Fibroblast of peridontal ligament (primary cell): ENCODE results near the gene SLC16A8.
"Not testable (repeated sequence)": the region's sequence is repeated elsewhere in the genome, so short reads cannot be mapped to it uniquely, and the experiment has no call there.

Source experiments
- DNase-seq: peaks from one replicate; pipeline ENCODE4 v3.0.0-alpha.2; 2010; ENCODE audit errors: extremely low read depth

The SLC16A8 gene, protein sequence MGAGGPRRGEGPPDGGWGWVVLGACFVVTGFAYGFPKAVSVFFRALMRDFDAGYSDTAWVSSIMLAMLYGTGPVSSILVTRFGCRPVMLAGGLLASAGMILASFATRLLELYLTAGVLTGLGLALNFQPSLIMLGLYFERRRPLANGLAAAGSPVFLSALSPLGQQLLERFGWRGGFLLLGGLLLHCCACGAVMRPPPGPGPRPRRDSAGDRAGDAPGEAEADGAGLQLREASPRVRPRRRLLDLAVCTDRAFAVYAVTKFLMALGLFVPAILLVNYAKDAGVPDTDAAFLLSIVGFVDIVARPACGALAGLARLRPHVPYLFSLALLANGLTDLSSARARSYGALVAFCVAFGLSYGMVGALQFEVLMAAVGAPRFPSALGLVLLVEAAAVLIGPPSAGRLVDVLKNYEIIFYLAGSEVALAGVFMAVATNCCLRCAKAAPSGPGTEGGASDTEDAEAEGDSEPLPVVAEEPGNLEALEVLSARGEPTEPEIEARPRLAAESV

DNA sequence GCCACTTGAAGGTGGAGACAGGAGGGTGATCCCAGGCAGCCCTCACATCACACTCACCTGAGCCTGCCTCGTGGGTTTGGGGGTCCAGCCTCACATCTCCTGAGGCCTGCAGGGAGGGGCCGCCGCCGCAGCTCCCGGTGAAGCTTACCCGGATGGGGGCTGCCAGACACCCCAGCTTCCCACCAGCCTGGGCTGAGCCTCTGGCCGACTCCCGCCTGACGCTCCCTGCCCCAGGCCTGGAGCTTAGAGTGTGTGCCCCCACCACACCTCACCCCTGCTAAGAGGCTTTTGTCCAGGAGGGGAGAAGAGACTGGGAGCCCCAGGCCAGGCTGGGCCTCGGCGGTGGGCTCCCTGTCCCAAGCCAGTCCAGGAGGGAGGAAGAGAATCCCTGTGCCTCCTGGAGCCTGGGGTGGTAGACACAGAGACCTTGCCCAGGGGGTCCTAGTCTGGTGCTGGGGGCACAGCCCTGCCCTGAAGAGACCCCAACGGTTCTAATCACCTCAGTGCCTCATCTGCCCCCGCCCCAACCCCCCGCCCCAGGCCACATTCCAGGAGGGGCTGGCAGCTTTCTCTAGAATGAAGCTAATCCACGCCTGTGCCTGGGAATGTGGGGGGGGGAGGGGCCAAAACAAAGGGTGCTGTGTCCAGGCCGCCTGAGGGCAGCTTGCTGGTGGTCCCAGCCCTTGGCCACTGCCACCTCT is at the start of gene SLC16A8:
SLC16A8 (minus strand) TSS at position 254 of the 701 bp plus-strand sequence. CDS start 1,311 bp downstream, outside the sequence.
- DNase-seq: no peak

DNA sequence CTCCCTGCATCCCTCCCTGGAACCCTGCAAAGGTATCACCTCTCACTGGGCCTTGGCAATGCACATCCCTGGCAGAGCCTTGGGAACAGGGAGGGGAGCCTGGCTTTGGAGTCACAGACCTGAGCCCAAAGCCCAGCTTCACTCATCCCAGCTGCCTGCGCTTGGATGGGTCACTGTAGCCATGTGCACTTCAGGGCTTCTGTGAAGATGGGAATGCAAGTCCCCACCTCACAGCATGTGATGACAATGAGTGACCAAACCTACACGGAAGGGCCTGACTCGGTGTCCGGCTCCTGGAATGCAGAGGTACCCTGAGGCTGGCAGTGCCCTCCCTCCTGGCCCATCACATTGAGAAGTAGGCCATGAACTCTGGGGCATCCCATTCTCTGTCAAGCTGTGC is 49.3 kb upstream of the SLC16A8 start:
- DNase-seq: no peak

DNA sequence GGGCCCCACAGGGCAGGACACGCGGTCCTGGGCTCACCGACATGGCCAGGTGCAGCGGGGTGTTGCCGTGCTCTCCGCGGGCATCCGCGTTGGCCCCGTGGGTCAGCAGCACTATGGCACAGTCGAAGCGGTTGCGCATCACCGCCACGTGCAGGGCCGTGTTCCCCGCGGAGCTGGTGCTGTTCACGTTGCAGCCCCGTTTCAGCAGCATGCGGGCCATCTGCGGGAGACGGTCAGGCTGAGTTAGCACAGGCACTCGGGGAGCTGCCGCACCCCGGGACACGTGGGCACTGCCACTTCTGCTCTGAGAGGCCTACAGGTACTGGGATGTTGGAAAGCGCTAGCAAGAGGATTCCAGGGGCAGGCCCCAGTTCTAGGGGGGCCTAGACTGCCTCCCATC is 48.8 kb upstream of the SLC16A8 start:
- no peak for DNase-seq

DNA sequence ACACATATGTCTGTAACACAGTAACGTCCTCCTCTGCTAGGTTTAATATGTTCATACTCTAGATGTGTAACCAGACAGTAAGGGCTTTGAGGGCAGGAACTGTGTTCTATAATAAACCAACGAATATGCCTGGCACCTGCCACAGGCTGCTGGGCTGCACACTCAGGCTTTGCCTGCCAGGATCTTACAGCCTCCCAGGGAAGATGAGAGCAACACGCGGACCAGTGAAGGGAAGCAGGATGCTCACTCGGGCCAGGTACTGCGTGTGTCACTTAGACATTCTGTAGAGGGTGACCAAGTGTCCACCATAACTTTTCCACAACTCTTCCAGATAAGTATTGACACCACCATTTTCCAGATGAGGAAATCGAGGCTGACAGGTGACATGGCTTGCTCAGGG is 48.2 kb upstream of the SLC16A8 start:
- no peak for DNase-seq

DNA sequence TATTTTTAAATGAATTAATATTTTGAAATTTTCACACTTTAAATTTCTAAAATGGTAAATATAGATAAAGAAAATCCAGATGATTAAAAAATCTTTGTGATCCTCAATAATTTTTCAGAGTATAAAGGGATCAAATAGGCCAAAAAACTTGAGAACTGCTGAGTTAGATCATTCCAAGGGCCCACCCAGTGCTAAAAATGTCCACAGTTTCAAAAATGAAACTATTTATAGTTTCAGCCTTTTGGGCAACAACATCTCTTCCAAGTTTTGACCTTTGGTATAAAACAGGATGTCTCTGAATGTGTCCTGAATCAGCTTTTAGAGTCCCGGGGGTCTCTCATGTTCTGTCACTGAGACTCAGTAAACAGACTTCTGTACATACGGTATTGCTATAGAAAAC is 47.4 kb upstream of the SLC16A8 start:
- peak; percentile 27 for DNase-seq

DNA sequence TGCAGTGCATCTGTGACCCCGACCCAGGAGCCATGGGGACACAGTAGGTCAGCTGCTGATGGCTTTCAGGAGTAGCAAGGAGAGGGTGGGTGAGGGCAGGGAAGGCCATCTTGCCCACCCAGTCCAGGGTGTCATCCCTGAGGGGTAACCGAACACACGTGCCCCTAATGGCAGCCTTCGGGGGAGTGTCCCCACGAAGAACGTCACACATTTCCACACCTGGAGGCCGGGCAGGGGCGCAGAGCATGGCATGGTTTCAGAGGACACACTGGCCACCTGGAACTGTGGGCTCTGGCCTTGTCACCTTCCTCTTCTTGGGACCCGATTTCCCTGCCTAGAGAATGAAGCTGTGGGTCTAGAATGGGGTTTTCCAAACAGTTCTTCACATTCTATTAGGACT is 45.9 kb upstream of the SLC16A8 start:
- DNase-seq: no peak

DNA sequence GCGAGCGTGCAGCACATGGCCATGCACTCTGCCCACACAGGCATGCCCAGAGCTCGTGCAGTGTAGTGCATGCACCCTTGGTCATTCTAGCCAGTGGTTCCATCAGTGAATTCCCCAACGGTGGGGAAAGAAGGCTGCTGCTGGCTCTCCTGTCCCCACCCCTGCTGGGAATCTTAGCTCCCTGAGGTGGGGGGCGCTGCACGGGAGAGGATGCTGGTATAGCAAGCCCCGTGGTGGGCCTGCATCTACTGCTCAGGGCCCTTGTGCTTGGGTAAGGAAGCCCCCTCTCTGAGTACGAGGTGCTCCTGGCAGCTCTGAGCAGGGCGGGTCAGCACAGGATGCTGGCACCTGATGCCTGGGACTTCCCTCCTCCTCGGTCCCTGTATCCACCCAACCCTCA is 45.0 kb upstream of the SLC16A8 start:
- no peak for DNase-seq

DNA sequence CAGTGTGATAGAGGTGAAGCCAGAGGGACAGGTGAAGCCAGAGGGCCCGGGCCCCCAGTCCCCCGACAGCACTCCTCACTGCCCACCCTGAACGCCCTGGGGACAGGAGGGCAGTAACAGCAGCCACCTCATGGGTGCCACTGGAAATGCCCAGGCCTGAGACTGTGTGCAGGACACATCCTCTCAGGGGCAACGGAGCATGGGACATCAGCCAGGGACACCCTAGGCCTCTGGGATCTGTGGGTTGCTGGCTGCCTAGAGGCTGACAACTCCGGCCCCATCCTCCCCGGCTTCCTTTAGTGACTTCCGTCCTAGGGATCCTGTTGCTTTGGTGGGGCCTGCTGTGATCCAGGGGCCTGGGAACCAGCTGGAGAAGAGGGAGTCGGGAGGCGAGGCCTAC is 43.9 kb upstream of the SLC16A8 start:
- DNase-seq: no peak

DNA sequence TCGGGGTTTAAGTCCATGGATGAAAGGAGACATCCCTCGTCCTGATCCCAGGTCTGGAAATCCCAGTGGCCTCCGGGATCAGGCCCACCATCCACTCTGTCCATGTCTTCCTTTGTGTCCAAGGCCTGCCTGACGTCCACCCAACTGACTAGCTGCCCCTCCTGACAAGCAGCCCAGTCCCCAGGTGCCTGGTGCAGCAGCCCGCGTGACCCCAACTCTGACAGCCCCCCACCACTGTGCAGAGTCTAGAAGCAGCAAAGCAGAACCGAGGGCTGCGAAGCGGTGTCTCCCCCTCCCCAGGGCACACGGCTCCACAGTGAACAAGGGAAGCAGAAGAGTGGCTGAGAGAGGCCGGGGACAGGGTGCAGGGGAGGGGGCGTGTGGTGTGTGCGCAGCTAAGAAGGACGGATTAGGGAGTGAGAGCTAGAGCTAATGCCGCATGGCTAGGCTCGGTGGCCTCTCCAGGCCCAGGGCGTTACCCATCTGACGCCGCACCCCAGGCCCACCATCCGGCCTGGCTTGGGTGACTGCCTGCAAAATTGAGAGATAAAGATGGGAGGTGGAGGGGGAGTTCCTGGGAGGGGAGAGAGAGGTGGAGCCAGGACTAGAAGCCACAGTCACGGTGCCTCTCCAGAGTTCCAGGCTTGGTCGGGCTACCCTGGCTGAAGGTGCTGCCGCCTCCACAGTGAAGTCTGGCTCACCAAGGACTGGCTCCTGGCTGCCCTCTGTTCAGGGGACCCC is 43.1 kb upstream of the SLC16A8 start:
- no peak for DNase-seq

DNA sequence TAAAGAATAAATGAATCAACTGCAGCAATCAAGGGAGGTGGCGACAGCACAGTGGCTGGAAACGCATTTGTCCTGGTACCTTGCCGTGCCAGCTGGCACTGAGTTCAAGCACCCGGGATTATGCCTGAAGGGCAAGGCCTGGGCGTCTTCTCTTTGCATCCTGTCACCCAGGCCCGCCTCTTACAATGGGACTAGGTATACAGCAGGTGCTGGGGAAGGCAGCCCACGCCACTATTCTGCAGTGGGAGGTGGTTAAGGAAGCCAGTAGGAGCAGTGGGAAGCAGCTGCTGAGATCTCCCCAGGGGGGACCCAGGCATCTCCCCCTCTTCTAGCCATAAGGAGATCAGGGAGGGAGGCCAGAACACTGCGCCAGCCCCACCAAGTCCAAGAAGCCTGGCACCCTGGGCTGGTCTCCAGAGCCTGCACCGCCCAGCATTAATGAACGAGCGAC is 41.8 kb upstream of the SLC16A8 start:
- DNase-seq: no peak

DNA sequence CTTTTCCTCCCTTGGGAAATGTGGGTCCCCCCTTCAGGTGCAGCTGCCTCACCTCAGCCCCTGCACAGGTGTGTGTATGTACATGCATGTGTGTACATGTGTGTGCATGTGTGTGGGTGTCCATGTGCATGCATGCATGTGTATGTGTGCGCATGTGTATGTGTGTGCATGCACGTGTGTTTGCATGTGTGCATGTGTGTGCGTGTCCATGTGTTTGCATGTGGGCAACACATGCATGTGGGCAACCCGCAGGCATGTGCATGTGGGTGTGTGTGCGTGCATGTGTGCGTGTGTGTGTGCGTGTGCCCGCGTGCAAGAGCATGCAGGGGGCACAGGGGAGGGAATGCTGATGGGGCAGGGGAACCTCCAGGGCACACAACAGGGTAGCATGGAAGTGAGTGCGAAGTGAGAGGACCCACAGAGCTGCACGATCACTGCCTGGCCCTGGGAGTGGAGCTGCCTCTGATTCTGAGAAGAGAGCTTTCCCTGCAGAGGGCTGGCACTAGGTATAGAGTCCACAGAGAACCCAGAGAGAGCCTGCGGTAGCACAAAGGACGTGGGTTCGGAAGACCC is 41.1 kb upstream of the SLC16A8 start:
- no peak for DNase-seq

DNA sequence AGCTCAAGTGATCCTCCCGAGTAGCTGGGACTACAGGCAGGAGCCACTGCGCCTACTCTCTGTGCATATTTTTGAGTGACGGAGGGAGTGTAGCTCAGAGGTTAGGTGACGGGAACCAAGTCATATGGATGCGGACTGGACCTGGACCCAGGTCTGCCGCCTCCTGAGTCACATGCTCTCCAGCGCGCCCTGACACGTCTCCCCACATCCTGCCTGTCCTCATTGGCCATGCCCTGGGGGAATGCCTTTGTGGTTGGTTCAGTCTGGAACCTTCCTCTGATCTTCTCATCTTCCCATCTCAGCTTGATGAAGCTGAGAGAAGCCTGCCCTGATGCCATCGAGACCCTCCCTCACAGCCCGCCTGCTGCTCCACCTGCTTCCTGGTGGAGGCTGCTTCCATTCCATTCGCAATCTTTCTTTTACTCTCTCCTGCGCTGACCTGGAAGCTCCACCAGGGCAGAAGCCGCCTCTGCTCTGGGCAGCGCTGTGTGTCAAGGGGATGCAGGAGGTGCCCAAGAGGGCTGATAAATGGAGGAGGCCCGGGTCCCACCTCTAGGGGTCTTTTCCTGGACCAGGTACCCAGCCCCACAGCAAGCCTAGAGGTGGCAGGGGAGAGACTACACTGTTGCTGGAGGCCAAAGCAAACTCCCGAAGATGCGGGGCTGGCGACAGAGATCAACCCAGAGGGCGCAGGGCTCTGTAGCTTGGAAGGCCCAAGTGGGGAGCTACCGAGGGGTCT is 40.4 kb upstream of the SLC16A8 start:
- DNase-seq: no peak

DNA sequence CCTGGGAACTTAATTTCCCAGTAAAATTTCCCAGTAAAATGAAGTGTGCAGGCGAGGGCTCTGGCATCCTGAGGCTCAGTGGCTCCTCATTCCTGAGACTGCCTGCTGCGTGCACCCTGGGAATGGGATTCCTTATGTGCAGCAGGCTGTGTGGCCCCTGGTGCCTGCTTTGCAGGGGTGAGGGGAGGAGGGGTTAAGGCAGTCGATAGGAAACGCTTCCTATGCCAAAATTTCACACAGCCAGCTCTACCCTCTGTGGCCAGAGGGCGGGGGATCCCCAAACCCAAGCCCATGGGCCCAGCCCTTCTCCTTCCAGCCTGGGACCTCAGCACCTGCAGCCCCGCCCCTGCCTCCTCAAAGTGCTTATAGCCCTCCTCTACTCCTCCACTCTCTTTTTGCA is 38.6 kb upstream of the SLC16A8 start:
- DNase-seq: no peak

DNA sequence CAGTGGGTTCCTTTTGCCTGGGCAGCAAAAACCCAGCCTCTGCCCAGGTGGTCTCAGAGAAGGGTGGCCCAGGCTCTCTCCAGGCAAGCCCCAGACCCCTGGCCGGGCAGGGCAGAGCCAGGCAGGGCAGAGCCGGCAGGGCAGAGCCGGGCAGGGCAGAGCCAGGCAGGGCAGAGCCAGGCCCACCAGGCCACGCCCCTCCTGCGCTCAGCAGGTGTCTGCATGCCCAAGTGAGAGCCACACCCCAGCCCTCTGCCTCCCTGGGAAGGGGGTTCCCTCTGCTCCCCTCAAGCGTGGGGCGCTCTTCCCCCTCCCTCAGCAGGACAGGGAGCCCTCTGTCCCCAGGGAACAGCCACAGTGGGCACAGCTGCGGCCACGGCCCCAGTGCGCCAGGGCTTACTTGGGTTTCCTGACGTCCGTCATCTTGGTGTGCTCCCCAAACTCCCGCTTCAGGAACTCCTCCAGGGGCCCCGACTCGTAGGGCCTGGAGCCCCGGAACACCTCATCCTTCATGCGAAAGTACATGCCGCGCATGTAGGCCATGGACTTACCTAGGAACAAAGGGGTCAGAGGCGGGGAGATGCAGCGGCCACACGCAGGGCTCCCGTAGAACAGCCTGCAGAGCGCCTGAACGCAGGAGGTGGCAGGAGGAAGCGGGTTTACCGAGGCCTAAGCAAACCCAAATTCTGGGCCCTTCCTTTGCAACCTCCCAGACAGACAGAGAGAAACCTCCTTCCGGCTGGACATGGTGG is 36.6 kb upstream of the SLC16A8 start:
- no peak for DNase-seq

DNA sequence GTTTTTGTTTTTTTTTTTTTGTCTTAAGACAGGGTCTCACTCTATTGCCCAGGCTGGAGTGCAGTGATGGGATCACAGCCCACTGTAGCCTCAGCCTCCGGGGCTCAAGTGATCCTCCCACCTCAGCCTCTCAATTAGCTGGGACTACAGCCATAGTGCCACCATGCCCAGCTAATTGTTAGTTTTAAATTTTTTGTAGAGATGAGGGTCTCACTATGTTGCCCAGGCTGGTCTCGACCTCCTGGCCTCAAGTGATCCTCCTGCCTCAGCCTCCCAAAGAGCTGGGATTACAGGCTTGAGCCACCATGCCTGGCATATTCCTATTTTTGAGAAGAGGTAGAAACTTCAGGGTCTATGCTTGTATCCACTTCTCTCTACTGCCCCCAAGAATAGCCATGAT is 34.8 kb upstream of the SLC16A8 start:
- not testable (repeated sequence) for DNase-seq

DNA sequence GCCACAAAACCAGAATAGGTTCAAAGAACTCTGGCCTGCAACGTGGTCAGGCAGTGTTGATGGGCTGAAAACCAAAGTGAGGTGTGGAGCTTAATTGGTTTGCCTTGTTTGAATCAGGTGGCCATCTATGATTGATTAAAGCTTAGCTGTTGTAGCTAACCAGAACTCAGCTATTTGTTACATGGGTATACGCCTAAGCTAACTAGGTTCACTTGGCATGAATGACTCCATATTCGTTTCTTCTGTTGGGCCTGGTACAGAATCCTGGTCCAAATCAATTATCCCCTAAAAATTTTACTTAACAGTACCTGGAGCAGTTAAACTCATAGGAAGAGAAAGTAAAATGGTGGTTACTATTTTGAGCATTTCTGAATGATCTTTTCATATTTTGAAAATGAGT is 34.2 kb upstream of the SLC16A8 start:
- DNase-seq: no peak

DNA sequence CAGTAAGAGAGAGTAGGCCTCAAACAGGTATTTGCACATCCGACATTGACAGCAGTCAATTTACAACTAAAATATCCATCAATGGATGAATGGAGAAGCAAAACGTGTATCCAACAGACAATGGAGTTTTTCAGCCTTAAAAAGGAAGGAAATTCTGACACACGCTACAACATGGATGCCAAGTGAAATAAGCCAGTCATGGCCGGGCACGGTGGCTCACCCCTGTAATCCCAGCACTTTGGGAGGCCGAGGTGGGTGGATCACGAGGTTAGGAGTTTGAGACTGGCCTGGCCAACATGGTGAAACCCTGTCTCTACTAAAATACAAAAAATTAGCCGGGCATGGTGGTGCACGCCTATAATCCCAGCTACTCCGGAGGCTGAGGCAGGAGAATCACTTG is 33.6 kb upstream of the SLC16A8 start:
- not testable (repeated sequence) for DNase-seq

DNA sequence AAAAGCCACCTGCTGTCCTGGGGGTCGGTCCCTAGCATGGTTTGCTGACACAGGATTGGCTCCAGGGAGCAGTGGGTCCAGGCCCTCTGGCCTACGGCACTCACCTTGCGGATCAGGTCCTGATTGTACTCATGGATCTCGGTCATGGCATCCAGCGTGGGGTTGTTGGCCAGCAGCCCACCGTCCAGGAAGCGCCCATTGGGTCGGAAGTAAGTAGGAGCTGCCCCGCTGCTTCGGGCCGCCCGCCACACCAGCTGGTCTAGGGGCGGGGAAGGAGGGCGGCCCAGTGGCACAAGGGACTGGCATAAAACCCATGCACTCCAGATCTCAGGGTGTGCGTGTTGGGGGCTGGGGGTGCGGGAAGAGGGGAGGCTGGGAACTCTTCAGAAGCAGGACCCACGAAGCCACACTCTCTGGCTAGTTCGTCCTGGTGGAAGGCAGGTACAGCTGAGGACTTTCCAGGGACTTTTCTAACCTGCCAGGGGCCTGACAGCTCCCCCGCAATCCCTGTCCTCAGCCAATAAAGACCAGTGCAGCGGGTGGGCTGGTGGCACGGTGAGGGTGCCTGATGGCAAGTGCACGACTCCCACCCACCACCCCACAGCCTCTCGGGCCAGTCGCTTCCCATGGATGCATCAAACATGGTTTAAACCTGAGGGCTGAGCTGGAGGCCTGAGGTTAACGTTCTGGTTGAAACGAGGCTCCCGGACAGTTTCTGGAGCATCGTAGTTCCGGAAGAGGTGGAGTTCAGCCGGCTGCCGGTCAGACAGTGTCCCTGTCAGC is 31.6 kb upstream of the SLC16A8 start:
- no peak for DNase-seq

DNA sequence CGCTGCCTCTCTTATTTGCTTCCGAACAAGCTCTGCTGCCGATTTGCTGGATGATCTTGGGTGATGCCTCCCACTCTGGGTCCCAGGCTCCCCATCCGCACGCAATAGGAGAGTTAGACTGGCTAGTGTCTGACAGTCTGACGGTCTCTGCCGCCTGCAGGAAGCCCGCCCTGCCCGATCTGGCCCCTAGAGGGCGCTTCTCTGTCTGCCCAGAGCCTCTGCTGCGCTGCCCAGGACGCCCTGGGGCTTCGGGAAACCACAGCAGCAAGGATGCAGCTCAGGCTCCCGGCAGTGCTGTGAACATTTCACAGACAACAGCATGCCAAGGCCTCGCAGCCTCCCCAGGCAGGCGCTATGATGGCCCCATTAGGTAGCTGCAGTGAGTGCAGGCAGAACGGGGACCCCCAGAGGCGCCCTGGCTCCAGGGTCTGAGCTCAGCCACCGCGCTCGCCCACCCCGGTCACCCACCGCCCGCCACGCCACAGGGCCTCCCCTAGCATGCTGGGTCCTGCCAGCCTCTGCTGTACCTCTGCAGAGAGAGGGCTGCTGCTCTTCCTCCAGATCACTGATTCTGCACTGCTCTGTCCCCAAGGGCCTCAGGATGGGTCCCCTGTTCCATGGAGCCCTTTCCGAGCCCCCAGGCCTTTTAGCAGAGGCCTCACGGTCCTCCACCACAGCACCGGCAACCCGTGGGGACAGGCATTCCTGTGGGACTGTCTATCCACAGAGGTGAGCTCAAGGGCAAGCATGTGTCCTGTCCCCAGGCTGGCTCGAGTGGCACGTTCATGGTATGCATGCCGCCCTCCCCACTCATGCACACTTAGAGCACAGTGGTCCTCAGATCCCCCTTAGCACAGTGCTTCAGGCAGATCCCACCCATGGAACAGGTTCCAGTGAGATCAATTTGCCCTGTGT is 30.8 kb upstream of the SLC16A8 start:
- DNase-seq: peak; percentile 74
